NB4 (cell line): ENCODE data around the gene PIP4K2A.

ENCODE experiments used
- POLR2A ChIP-seq: IDR thresholded peaks from 2 replicates; pipeline ENCODE4 v1.6.1; 2011; ENCODE audit warnings: mild to moderate bottlenecking; ENCODE audit not compliant: insufficient read length; ENCODE audit errors: extremely low read depth
- TF ChIP-seq, protein P1 (sequence below): IDR thresholded peaks from one replicate; pipeline ENCODE4 v1.5.1; 2012; ENCODE audit warnings: low read depth, low read length

DNA sequence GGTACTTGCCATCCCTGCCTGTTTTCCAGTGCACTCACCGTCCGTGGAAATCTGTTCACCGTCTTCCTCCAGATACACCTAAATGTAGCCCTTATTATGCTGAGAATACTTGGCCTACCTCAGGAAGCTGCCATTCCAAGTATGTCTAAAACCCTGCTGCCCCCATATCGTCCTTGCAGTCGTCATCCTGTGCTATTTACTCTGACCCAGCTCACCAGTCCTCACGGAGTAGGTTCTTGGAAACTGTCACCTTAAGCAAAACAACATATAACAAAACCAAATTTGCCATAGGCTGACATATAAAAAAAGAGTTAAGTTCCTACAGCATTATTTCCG, 880 bp upstream of the PIP4K2A start:
- TF ChIP-seq, protein P1, sequence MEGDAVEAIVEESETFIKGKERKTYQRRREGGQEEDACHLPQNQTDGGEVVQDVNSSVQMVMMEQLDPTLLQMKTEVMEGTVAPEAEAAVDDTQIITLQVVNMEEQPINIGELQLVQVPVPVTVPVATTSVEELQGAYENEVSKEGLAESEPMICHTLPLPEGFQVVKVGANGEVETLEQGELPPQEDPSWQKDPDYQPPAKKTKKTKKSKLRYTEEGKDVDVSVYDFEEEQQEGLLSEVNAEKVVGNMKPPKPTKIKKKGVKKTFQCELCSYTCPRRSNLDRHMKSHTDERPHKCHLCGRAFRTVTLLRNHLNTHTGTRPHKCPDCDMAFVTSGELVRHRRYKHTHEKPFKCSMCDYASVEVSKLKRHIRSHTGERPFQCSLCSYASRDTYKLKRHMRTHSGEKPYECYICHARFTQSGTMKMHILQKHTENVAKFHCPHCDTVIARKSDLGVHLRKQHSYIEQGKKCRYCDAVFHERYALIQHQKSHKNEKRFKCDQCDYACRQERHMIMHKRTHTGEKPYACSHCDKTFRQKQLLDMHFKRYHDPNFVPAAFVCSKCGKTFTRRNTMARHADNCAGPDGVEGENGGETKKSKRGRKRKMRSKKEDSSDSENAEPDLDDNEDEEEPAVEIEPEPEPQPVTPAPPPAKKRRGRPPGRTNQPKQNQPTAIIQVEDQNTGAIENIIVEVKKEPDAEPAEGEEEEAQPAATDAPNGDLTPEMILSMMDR = no peak
- no peak for TF ChIP-seq POLR2A
